Tibial nerve (tissue), 4 donors: Measurements from ENCODE around the gene KIF25. TPM values are rescaled to one million over a fixed set of nuclear protein-coding genes. Genes with fewer than 3 reads are reported as not detected.

Experiments
- DNase-seq, 2 donors: peaks; one replicate each; pipeline ENCODE4 v3.0.0-alpha.2; 2019; ENCODE audit warnings: low spot score in 2 of 2
- H3K27ac ChIP-seq, 4 donors: fragments of 200-600 bp; sonication (generic) in 3 of 4; one replicate each; pipeline ENCODE4 v1.5.1; 2017 to 2019; ENCODE audit warnings: mild to moderate bottlenecking in 1 of 4
- H3K27me3 ChIP-seq, 2 donors: fragments of 200-600 bp; sonication (generic) in 1 of 2; one replicate each; pipeline versions ENCODE4 v1.5.1 to v1.6.0; 2017 to 2019
- H3K36me3 ChIP-seq, 3 donors: fragments of 200-600 bp; sonication (generic); one replicate each; pipeline ENCODE4 v1.5.1; 2018 to 2019
- H3K4me1 ChIP-seq, 4 donors: fragments of 200-600 bp; sonication (generic) in 3 of 4; one replicate each; pipeline ENCODE4 v1.5.1; 2017 to 2019
- H3K4me3 ChIP-seq, 4 donors: fragments of 200-600 bp; sonication (generic) in 3 of 4; one replicate each; pipeline ENCODE4 v1.5.1; 2017 to 2019; ENCODE audit warnings: mild to moderate bottlenecking in 1 of 4, moderate library complexity in 1 of 4
- H3K9me3 ChIP-seq, 4 donors: fragments of 200-600 bp; sonication (generic) in 3 of 4; one replicate each; pipeline ENCODE4 v1.5.1; 2017 to 2019
- EP300 ChIP-seq, 2 donors: sonication (generic); formaldehyde crosslinking; IDR thresholded peaks; one replicate each; pipeline ENCODE4 v1.6.1; 2017; ENCODE audit warnings: antibody characterized with exemption in 2 of 2, mild to moderate bottlenecking in 1 of 2
- POLR2A ChIP-seq, 2 donors: fragments of 450-650 bp; IDR thresholded peaks; one replicate each; pipeline ENCODE4 v1.6.1; 2017; ENCODE audit warnings: antibody characterized with exemption in 2 of 2, mild to moderate bottlenecking in 2 of 2, moderate library complexity in 2 of 2
- WGBS, 2 donors: methylation state at CpG; one replicate each; pipeline ENCODE4 v1.1.5; 2018; 5-methylcytosine and 5-hydroxymethylcytosine counted together
- total RNA-seq, 4 donors: library from RNA; depleted of rRNA; stranded (reverse); fragments of >200 nt; gene quantifications; one replicate each; pipeline ENCODE4 v1.1.0, GENCODE V29; 2016
- TF ChIP-seq, protein P1 (sequence below), 5 experiments: fragments of 200-600 bp in 3 of 5; fragments of 450-650 bp in 2 of 5; sonication (generic) in 3 of 5; IDR thresholded peaks; one replicate each; pipeline ENCODE4 v1.5.1; 2016 to 2019; ENCODE audit warnings: antibody characterized with exemption in 5 of 5, mild to moderate bottlenecking in 3 of 5, moderate library complexity in 2 of 5

KIF25 gene
- total RNA-seq, 4 donors from 2014 or later: not detected

- Histone ChIP-seq H3K4me1 (peaks cover 0 to 24% (median 5%) of the 10 kb centered on the region in 4 donors), H3K36me3 (no peaks in the 10 kb centered on the region), H3K27ac (peak overlapping the region in 1 of 4 donors; percentile 79), H3K27me3 (no peaks in the 10 kb centered on the region), H3K9me3 (no peaks in the 10 kb centered on the region), H3K4me3 (no peak overlapping the region)
- DNase-seq: no peak
- WGBS, 2 donors: 89 to 91% methylated on average over 24 of the region's 24 CpGs
- no peak for TF ChIP-seq EP300 (IDR thresholded peaks at IDR 0.05)
- no peak for TF ChIP-seq POLR2A (IDR thresholded peaks at IDR 0.05)
- TF ChIP-seq, protein P1, sequence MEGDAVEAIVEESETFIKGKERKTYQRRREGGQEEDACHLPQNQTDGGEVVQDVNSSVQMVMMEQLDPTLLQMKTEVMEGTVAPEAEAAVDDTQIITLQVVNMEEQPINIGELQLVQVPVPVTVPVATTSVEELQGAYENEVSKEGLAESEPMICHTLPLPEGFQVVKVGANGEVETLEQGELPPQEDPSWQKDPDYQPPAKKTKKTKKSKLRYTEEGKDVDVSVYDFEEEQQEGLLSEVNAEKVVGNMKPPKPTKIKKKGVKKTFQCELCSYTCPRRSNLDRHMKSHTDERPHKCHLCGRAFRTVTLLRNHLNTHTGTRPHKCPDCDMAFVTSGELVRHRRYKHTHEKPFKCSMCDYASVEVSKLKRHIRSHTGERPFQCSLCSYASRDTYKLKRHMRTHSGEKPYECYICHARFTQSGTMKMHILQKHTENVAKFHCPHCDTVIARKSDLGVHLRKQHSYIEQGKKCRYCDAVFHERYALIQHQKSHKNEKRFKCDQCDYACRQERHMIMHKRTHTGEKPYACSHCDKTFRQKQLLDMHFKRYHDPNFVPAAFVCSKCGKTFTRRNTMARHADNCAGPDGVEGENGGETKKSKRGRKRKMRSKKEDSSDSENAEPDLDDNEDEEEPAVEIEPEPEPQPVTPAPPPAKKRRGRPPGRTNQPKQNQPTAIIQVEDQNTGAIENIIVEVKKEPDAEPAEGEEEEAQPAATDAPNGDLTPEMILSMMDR (IDR thresholded peaks at IDR 0.05): no peak
Measured at GRCh38 chr6:168080393-168081077, 83.1 kb downstream of the KIF25 start.

DNA sequence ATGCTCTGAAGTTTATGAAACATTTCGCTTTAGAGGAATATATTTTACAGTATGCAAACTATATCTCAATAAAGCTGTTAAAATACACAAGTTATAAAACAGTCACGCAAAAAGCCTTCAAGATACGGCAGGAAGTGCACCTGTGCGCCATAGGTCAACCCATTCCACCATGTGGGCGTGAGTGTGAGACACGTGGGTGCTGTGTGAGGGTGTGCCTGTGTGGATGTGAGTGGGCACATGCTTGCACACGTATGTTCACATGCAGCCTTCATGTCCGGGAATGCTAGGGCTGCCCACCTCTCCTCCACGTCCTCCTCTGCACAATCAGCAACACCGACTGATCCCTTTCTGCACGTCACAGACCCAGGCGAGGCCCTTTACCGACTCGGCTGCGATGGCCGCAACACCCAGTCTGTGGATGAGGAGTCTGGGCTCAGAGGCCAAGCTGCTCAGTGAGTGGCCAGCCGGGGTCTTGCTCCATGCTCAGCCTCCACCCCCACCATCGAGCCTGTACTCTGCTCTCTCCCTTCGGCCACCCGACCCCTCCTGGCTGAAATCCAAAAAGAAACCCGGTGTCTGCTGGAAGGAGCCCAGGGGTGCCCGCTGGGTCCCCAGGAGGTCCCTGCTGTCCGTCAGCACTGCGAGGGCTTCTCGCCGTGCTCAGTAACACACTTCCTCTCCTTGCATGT, 84.5 kb downstream of the KIF25 start:
- 71 to 75% methylated on average over 23 to 26 of the region's 26 CpGs for WGBS, 2 donors
- H3K4me3 ChIP-seq: no peak overlapping the region
- H3K27ac ChIP-seq: peak overlapping the region in 1 of 4 donors; percentile 40
- H3K9me3 ChIP-seq: no peaks in the 10 kb centered on the region
- H3K36me3 ChIP-seq: no peaks in the 10 kb centered on the region
- H3K4me1 ChIP-seq: peaks cover 0 to 24% (median 5%) of the 10 kb centered on the region in 4 donors
- TF ChIP-seq, protein P1 (IDR thresholded peaks at IDR 0.05): no peak
- no peak for DNase-seq
- no peaks in the 10 kb centered on the region for H3K27me3 ChIP-seq

DNA sequence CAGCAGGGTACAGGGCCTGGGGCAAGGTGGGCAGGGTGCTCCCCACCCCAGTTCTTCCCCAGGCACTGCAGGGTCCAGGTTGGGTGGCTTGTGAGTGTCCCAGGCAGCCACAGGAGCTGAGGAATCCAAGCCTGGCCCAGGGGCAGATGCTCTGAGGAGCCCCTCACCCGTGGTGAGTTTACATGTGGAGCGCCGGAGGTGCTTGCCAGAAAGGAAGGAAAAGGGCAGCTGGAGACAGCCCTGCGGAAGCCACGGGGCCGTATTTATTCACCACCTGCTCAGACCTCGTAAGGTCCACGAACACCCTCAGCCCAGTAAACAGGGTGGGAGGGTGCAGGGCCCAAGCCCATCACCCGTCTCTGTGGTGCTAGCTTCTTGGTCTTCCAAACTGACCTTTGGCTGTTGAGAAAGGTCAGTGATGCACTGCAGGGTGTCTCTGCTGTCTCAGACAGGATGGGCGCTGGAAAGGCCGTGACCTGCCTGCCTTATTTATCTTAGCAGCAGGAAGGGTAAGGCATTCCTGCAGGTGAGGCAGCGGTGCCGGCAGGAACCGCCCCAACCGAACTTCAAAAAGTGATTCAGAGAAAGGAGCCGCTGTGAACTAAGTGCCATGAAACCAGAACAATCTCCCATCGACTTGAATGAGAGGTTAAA, 85.5 kb downstream of the KIF25 start:
- 74 to 79% methylated on average over 14 to 17 of the region's 17 CpGs for WGBS, 2 donors

DNA sequence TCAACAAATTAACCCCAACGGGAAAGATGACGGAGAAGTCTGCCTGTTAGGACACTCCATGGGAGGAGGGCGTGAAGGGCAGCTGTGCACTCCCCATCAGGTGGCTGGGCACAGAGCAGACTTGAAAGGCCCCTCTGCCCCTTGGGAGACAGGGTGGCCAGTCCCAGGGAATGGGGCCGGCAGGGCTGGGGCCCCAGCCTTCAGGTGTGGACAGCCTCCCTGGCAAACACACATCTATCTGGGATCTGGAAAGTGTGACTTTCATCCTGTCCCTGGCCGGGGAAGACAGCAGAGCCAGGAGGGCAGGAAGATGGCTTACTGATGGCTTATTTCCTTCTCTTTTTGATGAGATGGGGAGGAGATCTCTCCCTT, 86.0 kb downstream of the KIF25 start:
- TF ChIP-seq, protein P1 (IDR thresholded peaks at IDR 0.05): no peak
- no peak for TF ChIP-seq POLR2A (IDR thresholded peaks at IDR 0.05)
- no peak for TF ChIP-seq EP300 (IDR thresholded peaks at IDR 0.05)
- peaks cover 0 to 32% (median 15%) of the 10 kb centered on the region in 4 donors for H3K4me1 ChIP-seq
- peak overlapping the region in 1 of 4 donors; percentile 44 for H3K27ac ChIP-seq
- DNase-seq: no peak
- no peak overlapping the region for H3K4me3 ChIP-seq
- no peaks in the 10 kb centered on the region for H3K36me3 ChIP-seq
- H3K9me3 ChIP-seq: no peaks in the 10 kb centered on the region
- no peaks in the 10 kb centered on the region for H3K27me3 ChIP-seq
- WGBS, 2 donors: 56 to 71% methylated on average over 5 of the region's 5 CpGs

More for the DNA sequence above, 85.5 kb downstream of the KIF25 start:
- Histone ChIP-seq H3K36me3 (no peaks in the 10 kb centered on the region), H3K4me1 (peaks cover 0 to 32% (median 11%) of the 10 kb centered on the region in 4 donors), H3K27ac (peak overlapping the region in 1 of 4 donors; percentile 44), H3K9me3 (no peaks in the 10 kb centered on the region), H3K27me3 (no peaks in the 10 kb centered on the region), H3K4me3 (no peak overlapping the region)
- DNase-seq: no peak
- TF ChIP-seq, protein P1 (IDR thresholded peaks at IDR 0.05): no peak
- TF ChIP-seq EP300 (IDR thresholded peaks at IDR 0.05): no peak
- TF ChIP-seq POLR2A (IDR thresholded peaks at IDR 0.05): no peak
